Left colon (tissue), 2 donors: ENCODE results near the gene CCDC88B. TPM values are rescaled to one million over a fixed set of nuclear protein-coding genes. Genes with fewer than 3 reads are reported as not detected.
A peak's percentile ranks its signal among the peaks of the same experiment; 100 is the strongest.
"Not testable (repeated sequence)": the region's sequence is repeated elsewhere in the genome, so short reads cannot be mapped to it uniquely, and the experiment has no call there.

Experiments used
- ATAC-seq: fragments of 200-7000 bp; cut with Tn5 transposase; one replicate; pipeline ENCODE4 v1.9.1; 2020; ENCODE audit warnings: mild to moderate bottlenecking, moderate library complexity
- DNase-seq, 2 donors: peaks; one replicate each; pipeline ENCODE4 v3.0.0-alpha.2; 2020
- intact Hi-C, 2 donors: fragments of 100-400 bp; cut with DNase I in 1 of 2; cut with micrococcal nuclease in 1 of 2; formaldehyde crosslinking; loops; one replicate each; pipeline versions ENCODE4 v1.11.2 to v1.14.0; 2022; cut with DNase I, micrococcal nuclease
- total RNA-seq, 2 donors: library from RNA; stranded (reverse); fragmentation: NEBNext Ultra II Directional; extraction: Animal tissue kit (Norgen Biotek cat#: 25700); gene quantifications; one replicate each; pipeline ENCODE4 v1.2.1, GENCODE V29; 2021
- donor health status: DM: no; HTN: no; CAD: no.
- donor health status: DM: yes; HTN: yes; CAD: no.

Gene CCDC88B
- total RNA-seq, 2 donors from 2014 or later: 21.6 to 28.8 TPM

DNA sequence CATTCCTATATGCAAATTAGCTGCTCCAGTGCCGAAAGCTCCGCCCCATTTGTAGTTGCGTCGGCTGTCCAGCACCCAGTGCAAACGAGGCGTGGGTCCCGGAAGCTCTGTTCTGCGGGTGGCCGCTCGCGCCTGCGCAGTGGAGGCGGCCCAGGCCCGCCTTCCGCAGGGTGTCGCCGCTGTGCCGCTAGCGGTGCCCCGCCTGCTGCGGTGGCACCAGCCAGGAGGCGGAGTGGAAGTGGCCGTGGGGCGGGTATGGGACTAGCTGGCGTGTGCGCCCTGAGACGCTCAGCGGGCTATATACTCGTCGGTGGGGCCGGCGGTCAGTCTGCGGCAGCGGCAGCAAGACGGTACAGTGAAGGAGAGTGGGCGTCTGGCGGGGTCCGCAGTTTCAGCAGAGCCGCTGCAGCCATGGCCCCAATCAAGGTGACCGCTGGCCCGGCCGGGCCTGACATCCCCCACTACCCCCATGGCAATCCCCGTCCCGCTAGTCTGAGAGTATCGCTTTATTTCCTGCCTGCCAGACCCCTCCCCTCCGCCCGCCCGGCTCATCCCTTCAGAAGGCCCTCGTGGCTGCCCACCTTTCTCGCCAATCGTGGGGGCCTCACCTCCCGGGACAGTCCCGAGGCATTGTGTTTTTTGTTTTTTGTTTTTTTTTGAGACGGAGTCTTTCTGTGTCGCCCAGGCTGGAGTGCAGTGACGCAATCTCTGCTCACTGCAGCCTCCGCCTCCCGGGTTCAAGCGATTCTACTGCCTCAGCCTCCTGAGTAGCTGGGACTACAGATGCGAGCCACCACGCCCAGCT, 21.8 kb upstream of the CCDC88B start, which contains the start of gene PRDX5:
Gene PRDX5, plus strand, starts transcription at position 161 of the 805 bp plus-strand sequence. Its CDS starts 95 bp downstream, at position 256.
- ATAC-seq (peak; percentile 68), DNase-seq (peak; percentile 95 to 98)
- intact Hi-C loops: no loop called here

- DNase-seq (peak in 1 of 2 donors; percentile 61), ATAC-seq (no peak)
- intact Hi-C loops: no loop called here
Measured at GRCh38 chr11:64318766-64319761, 20.9 kb upstream of the CCDC88B start.

- no peak for DNase-seq
- no peak for ATAC-seq
- intact Hi-C loops: no loop called here
Measured at GRCh38 chr11:64320556-64320955, 19.4 kb upstream of the CCDC88B start.

DNA sequence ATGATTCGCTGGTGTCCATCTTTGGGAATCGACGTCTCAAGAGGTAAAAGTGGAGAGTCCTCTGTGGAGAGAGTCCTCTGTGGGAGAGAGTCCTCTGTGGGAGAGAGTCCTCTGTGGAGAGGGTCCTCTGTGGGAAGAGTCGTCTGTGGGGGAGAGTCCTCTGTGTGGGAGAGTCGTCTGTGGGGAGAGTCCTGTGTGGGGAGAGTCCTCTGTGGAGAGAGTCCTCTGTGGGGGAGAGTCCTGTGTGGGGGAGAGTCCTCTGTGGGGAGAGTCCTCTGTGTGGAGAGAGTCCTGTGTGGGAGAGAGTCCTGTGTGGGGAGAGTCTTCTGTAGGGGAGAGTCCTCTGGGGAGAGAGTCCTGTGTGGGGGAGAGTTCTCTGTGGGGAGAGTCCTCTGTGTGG, 19.0 kb upstream of the CCDC88B start:
- ATAC-seq (no peak), DNase-seq (no peak)
- intact Hi-C loops: no loop called here

GRCh38 chr11:64321533-64321932, 18.5 kb upstream of the CCDC88B start:
- intact Hi-C loops: no loop called here
- ATAC-seq (peak; percentile 48), DNase-seq (peak; percentile 72 to 81)

GRCh38 chr11:64322925-64323260, 17.1 kb upstream of the CCDC88B start:
- intact Hi-C loops: no loop called here
- ATAC-seq: no peak
- DNase-seq: no peak

DNA sequence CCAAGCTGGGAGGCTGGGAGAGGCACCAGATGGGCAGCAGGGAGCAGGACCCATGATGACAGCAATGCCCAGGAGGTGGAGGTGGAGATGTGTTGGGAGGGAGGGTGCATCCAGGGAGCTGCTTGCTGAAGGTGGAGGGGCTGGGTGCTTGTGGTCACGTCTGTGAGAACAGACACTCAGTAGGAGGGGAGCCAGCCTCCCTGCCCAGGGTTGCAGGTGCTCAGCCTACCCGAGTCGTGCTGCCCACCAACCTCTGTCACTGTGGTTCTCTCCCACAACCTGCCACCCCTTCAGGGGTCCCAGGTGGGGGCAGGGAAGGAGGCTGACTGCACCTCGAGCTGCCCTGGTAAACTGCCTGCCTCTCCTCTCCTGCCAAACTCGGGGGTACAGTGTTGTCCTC, 16.6 kb upstream of the CCDC88B start:
- ATAC-seq (no peak), DNase-seq (no peak)
- intact Hi-C loops: no loop called here

- intact Hi-C loops, ATAC-seq, DNase-seq: not testable (repeated sequence)
Measured at GRCh38 chr11:64323984-64324383, 16.0 kb upstream of the CCDC88B start.

DNA sequence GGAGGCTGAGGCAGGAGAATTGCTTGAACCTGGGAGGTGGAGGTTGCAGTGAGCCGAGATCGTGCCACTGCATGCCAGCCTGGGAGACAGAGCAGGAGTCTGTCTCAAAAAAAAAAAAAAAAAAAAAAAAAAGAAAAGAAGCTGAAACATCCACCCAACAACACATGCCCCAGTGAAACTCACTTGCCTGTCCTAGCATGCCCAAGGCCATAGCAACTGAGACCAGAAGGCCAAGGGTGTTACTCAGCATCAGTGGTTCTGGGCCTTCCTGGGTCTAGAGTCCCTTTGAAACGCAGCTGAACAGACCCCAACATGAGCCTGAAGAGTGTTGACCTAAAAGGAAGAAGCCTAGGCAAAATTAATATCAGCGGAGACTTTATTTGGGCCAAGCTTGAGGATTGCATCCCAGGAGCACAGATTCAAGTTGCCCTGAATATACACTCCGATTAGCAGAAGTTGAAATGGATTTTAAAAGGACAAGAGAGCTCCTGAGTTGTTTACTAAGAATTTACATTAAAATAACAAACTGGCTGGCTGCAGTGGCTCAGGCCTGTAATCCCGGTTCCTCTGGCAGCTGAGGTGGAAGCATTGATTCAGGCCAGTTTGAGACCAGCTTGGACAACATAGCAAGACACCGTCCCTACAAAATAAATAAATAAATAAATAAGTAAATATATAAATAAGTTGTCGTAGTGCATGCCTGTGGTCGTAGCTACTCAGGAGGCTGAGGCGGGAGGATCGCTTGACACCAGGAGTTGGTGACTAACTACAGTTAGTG, 15.1 kb upstream of the CCDC88B start:
- intact Hi-C loops: no loop called here
- ATAC-seq (no peak), DNase-seq (no peak)

- no peak for ATAC-seq
- intact Hi-C loops: no loop called here
- no peak for DNase-seq
Measured at GRCh38 chr11:64327375-64327774, 12.6 kb upstream of the CCDC88B start.

DNA sequence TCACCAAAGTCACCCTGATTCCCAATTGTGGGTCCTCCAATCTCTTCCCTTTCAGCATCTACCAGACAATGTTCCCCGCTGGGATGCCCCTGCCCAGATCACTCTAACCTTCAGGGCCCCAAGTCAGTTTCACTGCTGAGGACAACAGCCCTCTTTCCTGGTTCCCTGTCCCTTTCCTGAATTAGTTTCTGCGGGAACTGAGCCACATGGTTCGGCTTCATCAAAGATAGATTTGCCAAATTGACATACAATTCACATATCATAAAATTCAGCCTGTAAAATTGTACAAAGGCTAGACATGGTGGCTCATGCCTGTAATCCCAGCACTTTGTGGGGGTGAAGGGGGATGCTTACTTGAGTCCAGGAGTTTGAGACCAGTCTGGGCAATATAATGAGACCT, 12.0 kb upstream of the CCDC88B start:
- intact Hi-C loops: no loop called here
- DNase-seq (peak in 1 of 2 donors; percentile 53), ATAC-seq (peak; percentile 35)

- no peak for ATAC-seq
- intact Hi-C loops: no loop called here
- DNase-seq: no peak
Measured at GRCh38 chr11:64330888-64331287, 9.1 kb upstream of the CCDC88B start.

DNA sequence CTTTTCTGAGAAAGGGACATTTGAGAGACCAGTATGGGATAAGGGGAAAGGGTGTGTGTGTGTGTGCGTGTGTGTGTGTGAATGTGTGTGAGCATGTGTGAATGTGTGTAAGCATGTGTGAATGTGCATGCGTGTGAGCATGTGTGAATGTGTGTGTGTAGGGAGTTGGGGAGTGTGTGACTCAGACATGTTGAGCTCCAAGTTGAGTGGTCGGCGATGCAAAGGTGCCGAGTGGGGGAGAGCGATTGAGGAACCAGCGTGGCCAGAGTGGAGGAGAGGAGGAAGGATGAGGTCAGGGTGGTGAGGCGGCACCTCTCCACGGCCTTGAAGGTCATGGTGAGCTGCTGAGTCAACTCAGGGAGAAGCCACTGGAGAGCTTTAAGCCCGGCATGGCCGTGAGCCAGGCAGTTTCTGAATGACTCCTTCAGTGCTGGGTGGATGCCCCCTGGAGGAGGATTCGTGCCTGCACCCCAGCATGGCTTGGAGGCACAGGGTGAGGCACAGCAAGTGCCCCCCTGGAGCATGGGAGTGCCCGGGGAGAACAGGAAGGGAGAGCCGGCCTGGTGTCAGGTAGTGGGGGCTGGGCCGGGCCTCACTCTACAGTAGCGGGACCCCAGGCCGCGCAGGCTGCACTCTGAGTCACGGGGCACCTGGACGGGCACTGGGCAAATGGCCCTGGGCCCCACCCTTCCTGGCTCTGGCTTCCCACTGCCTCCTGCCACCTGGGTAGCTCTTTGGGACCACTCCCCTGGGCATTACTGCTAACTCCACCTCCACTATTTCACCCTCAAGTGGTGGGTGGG, 8.2 kb upstream of the CCDC88B start:
- intact Hi-C loops: no loop called here
- ATAC-seq: peak; percentile 61
- DNase-seq: peak; percentile 90 to 93

- ATAC-seq (no peak), DNase-seq (no peak)
- intact Hi-C loops: no loop called here
Measured at GRCh38 chr11:64333556-64333955, 6.4 kb upstream of the CCDC88B start.

DNA sequence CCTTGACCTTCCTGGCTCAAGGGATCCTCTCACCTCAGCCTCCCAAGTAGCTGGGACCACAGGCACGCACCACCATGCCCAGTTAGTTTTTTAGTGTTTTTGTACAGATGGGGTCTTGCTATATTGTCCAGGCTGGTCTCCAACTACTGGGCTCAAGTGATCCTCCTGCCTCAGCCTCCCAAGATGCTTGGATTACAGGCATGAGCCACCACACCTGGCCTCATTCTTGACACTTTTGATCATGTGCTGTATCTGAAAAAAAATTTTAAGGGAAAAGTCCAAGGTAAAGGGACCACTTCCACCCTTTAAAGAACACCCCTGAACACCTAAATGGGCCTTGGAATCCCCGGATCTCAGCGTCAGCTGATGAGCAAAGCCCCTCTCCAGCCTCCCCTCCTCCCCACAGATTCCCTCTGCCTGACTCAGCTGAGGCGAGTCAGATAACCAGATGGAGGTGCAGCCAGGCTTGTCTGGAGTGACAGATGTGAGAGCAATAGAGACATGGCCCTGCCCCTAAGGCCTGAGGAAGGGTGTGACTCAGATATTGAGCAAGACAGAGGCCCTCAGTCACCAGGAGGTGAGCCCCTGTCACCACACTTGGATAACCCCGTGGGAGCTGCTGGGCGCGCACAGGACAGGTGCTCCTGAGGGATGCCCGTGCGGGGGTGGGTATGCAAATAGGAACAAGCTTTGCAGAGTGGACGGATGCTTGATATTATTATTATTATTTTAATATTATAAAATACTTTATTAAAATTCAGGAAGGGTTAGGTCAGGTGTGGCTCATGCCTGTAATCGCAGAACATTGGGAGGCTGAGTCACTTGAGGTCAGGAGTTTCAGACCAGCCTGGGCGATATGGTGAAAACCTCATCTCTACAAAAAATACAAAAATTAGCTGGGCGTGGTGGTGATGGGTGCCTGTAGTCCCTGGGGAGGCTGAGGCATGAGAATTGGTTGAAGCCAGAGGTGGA, 5.0 kb upstream of the CCDC88B start:
- DNase-seq (peak; percentile 63 to 87), ATAC-seq (peak; percentile 73)
- intact Hi-C loops: no loop called here

GRCh38 chr11:64337538-64338249, 2.3 kb upstream of the CCDC88B start:
- DNase-seq: no peak
- intact Hi-C loops: no loop called here
- no peak for ATAC-seq
